ENCODE data around the gene KASH5. TPM values are rescaled to one million over a fixed set of nuclear protein-coding genes. Genes with fewer than 3 reads are reported as not detected.

KASH5 gene
- polyA plus RNA-seq, 2 of the 4 experiments (the other 2 are of a cell fraction): 0.08 to 0.17 TPM

DNA sequence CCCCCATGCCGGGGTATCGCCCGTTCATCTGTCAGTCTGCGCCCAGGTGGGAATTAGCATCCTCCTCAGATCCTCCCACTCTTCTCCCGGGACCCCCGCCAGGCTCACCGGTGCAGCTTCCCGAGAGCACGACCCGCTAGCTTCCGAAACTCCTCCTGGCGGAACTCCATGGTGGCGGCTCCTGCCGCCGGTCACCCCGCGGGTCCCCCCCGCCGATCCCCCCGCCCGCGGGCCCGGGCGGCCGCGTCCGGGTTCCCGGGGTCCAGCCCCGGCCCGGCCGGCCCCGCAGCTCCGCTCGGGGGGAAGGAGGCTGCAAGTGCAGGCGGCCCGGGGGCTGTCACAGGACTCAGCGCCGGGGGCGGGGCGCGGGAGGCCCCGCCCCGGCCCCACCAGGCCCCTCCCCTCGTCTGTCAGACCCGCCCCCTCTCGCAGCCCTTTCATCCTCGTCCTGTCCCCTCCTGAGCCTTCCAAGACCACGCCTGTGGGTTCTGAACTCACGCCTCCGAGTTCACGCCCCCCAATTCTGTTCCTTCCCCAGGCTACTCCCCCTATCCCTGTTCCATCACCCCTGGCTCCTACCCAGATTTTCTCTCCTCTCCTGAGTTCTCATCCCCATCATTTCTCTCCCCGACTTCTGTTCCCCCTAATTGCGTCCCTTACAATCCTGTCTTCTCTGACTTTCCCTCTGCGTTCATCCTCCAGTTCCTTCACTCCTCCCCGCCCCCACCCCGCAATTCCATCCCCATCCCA, 53.3 kb downstream of the KASH5 start, which contains the start of gene SLC17A7 (continued):
- TF ChIP-seq JUN (IDR thresholded peaks at IDR 0.05) (no peak), TFCP2L1 (CRISPR knock-in tag; IDR thresholded peaks at IDR 0.05) (no peak), ESRRA (IDR thresholded peaks at IDR 0.05; ENCODE audit: borderline replicate concordance, low read length) (no peak), GATA3 (IDR thresholded peaks at IDR 0.05; ENCODE audit: borderline replicate concordance) (no peak)

DNA sequence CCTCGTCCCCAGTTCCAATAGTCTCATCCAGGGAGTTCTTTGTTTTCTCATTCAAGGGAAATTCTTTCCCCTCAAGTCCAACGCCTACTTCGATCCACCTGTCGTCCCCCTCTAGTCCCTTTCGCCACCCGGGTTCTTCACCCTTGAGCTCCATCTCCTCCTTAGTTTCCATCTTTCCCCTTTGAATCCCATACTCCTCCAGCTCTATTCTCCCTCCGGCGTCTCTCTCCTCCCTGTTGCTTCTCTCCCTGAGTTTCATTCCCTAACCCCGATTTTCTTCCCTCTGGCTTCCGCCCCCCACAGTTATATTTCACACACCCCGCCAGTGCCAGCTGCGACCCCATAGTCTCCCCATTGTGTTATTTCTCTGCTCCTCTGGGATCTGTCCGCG, 53.9 kb downstream of the KASH5 start:
- Histone ChIP-seq H3K4me3 (peak overlapping the region; percentile 79), H3K27ac (peak overlapping the region in 1 of 2 experiments; percentile 89; a peak in 3 of 6 replicates), H3K4me2 (peak overlapping the region; percentile 99), H3K4me1 (peaks cover 19% of the 10 kb centered on the region), H3K9me3 (no peaks in the 10 kb centered on the region)
- WGBS (ENCODE audit: missing lambda C conversion rate): 36% methylated on average over 14 of the region's 14 CpGs
- ATAC-seq (no peak), DNase-seq (ENCODE audit: low read depth in 1 of 2, low spot score in 1 of 2) (no peak), FAIRE-seq (no peak)
- TF ChIP-seq ZFP36 (IDR thresholded peaks at IDR 0.05; ENCODE audit: borderline replicate concordance, partially characterized antibody) (no peak), MYC (IDR thresholded peaks at IDR 0.05; ENCODE audit: borderline replicate concordance, low read length) (no peak), GATA3 (IDR thresholded peaks at IDR 0.05; ENCODE audit: borderline replicate concordance) (no peak), ZSCAN20 (CRISPR knock-in tag; IDR thresholded peaks at IDR 0.05) (no peak), JUN (IDR thresholded peaks at IDR 0.05) (no peak), EP300 (IDR thresholded peaks at IDR 0.05) (no peak), HEYL (CRISPR knock-in tag; IDR thresholded peaks at IDR 0.05) (no peak), TP53 (CRISPR knock-in tag; IDR thresholded peaks at IDR 0.05) (no peak), RCOR1 (IDR thresholded peaks at IDR 0.05; ENCODE audit: low read depth, low read length) (no peak), CEBPB (IDR thresholded peaks at IDR 0.05) (no peak), RFX5 (IDR thresholded peaks at IDR 0.05) (no peak)
- TF ChIP-seq, protein P1, sequence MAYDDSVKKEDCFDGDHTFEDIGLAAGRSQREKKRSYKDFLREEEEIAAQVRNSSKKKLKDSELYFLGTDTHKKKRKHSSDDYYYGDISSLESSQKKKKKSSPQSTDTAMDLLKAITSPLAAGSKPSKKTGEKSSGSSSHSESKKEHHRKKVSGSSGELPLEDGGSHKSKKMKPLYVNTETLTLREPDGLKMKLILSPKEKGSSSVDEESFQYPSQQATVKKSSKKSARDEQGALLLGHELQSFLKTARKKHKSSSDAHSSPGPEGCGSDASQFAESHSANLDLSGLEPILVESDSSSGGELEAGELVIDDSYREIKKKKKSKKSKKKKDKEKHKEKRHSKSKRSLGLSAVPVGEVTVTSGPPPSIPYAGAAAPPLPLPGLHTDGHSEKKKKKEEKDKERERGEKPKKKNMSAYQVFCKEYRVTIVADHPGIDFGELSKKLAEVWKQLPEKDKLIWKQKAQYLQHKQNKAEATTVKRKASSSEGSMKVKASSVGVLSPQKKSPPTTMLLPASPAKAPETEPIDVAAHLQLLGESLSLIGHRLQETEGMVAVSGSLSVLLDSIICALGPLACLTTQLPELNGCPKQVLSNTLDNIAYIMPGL (CRISPR knock-in tag; IDR thresholded peaks at IDR 0.05; ENCODE audit: borderline replicate concordance): no peak
- TF ChIP-seq, protein P2, sequence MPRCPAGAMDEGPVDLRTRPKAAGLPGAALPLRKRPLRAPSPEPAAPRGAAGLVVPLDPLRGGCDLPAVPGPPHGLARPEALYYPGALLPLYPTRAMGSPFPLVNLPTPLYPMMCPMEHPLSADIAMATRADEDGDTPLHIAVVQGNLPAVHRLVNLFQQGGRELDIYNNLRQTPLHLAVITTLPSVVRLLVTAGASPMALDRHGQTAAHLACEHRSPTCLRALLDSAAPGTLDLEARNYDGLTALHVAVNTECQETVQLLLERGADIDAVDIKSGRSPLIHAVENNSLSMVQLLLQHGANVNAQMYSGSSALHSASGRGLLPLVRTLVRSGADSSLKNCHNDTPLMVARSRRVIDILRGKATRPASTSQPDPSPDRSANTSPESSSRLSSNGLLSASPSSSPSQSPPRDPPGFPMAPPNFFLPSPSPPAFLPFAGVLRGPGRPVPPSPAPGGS (IDR thresholded peaks at IDR 0.05): no peak
- POLR2A ChIA-PET: interaction anchor here (0.6 to 1.3 kb wide), 2 partner anchors 10 kb away, joined by 3 to 7 read pairs; partner anchors contain the start of gene PIH1D1
- CTCF ChIA-PET: interaction anchor here (1.2 to 19.0 kb wide), 13 partner anchors 10 to 128 kb away, joined by 3 to 244 read pairs (median 8); partner anchors contain the start of genes DKKL1, GFY and KASH5

DNA sequence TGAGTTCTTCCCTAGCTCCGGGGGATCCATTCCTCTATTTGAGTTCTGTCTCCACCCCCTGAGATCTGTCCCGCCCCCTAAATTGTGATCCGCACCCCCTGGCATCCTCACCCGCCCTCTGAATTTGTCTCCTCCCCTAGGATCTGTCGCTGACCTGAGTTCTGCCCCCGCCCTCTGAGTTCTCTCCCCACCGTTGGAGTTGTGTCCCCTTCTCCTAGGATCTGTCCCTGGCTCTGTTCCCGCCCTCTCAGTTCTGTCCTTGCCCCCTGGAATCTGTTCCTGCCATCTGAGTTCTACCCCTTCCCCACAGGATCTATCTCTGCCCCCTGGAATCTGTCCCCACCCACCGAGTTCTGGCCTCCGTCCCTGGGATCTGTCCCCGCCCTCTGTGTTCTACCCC, 54.3 kb downstream of the KASH5 start:
- WGBS (ENCODE audit: missing lambda C conversion rate): 11% methylated on average over 6 of the region's 11 CpGs
- peak overlapping the region; percentile 79 for H3K4me3 ChIP-seq
- H3K27ac ChIP-seq: peak overlapping the region; percentile 85 to 89; a peak in 5 of 6 replicates
- DNase-seq (ENCODE audit: low read depth in 1 of 2, low spot score in 1 of 2) (peak; percentile 56 to 67), FAIRE-seq (no peak), ATAC-seq (peak; percentile 8 to 9; a peak in 4 of 6 replicates)
- no peaks in the 10 kb centered on the region for H3K9me3 ChIP-seq
- POLR2A ChIA-PET: interaction anchor here (0.6 to 1.3 kb wide), 4 partner anchors 9 to 80 kb away, joined by 3 to 7 read pairs (median 6); partner anchors contain the start of genes ALDH16A1, PIH1D1 and TEAD2
- H3K4me2 ChIP-seq: peak overlapping the region; percentile 99
- peaks cover 19% of the 10 kb centered on the region for H3K4me1 ChIP-seq
- CTCF ChIA-PET: interaction anchor here (1.1 to 19.0 kb wide), 21 partner anchors 11 to 128 kb away, joined by 3 to 244 read pairs (median 5); partner anchors contain the start of genes DKKL1, GFY and KASH5
- TF ChIP-seq KDM5A (IDR thresholded peaks at IDR 0.05): no peak
- no peak for TF ChIP-seq SMC3 (IDR thresholded peaks at IDR 0.05)
- TF ChIP-seq, protein P3, sequence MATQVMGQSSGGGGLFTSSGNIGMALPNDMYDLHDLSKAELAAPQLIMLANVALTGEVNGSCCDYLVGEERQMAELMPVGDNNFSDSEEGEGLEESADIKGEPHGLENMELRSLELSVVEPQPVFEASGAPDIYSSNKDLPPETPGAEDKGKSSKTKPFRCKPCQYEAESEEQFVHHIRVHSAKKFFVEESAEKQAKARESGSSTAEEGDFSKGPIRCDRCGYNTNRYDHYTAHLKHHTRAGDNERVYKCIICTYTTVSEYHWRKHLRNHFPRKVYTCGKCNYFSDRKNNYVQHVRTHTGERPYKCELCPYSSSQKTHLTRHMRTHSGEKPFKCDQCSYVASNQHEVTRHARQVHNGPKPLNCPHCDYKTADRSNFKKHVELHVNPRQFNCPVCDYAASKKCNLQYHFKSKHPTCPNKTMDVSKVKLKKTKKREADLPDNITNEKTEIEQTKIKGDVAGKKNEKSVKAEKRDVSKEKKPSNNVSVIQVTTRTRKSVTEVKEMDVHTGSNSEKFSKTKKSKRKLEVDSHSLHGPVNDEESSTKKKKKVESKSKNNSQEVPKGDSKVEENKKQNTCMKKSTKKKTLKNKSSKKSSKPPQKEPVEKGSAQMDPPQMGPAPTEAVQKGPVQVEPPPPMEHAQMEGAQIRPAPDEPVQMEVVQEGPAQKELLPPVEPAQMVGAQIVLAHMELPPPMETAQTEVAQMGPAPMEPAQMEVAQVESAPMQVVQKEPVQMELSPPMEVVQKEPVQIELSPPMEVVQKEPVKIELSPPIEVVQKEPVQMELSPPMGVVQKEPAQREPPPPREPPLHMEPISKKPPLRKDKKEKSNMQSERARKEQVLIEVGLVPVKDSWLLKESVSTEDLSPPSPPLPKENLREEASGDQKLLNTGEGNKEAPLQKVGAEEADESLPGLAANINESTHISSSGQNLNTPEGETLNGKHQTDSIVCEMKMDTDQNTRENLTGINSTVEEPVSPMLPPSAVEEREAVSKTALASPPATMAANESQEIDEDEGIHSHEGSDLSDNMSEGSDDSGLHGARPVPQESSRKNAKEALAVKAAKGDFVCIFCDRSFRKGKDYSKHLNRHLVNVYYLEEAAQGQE (IDR thresholded peaks at IDR 0.05): no peak
- TF ChIP-seq, protein P4, sequence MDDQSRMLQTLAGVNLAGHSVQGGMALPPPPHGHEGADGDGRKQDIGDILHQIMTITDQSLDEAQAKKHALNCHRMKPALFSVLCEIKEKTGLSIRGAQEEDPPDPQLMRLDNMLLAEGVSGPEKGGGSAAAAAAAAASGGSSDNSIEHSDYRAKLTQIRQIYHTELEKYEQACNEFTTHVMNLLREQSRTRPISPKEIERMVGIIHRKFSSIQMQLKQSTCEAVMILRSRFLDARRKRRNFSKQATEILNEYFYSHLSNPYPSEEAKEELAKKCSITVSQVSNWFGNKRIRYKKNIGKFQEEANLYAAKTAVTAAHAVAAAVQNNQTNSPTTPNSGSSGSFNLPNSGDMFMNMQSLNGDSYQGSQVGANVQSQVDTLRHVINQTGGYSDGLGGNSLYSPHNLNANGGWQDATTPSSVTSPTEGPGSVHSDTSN (IDR thresholded peaks at IDR 0.05): no peak
- TF ChIP-seq EHMT2 (IDR thresholded peaks at IDR 0.05; ENCODE audit: low read depth): no peak
- TF ChIP-seq, protein P5, sequence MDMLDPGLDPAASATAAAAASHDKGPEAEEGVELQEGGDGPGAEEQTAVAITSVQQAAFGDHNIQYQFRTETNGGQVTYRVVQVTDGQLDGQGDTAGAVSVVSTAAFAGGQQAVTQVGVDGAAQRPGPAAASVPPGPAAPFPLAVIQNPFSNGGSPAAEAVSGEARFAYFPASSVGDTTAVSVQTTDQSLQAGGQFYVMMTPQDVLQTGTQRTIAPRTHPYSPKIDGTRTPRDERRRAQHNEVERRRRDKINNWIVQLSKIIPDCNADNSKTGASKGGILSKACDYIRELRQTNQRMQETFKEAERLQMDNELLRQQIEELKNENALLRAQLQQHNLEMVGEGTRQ (IDR thresholded peaks at IDR 0.05): no peak
- no peak for TF ChIP-seq RCOR1 (IDR thresholded peaks at IDR 0.05; ENCODE audit: low read depth, low read length)
- TF ChIP-seq, protein P6, sequence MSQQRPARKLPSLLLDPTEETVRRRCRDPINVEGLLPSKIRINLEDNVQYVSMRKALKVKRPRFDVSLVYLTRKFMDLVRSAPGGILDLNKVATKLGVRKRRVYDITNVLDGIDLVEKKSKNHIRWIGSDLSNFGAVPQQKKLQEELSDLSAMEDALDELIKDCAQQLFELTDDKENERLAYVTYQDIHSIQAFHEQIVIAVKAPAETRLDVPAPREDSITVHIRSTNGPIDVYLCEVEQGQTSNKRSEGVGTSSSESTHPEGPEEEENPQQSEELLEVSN (IDR thresholded peaks at IDR 0.05; ENCODE audit: borderline replicate concordance, low read depth): no peak
- no peak for TF ChIP-seq NFE2L2 (conservative IDR thresholded peaks at IDR 0.05; ENCODE audit: low read length)
- TF ChIP-seq BHLHE40 (IDR thresholded peaks at IDR 0.05; ENCODE audit: low read depth, low read length): no peak
- TF ChIP-seq GATA3 (IDR thresholded peaks at IDR 0.05; ENCODE audit: borderline replicate concordance): no peak
- TF ChIP-seq HEYL (CRISPR knock-in tag; IDR thresholded peaks at IDR 0.05): no peak

All from A549 (cell line).